22Rv1 (cell line): ENCODE measurements around the gene ANKRD39.

Experiments used
- ZFX ChIP-seq: fragments of 450-650 bp; IDR thresholded peaks from 2 replicates; pipeline ENCODE4 v1.6.1; 2017; ENCODE audit warnings: antibody characterized with exemption, borderline replicate concordance
- TF ChIP-seq, protein P1 (sequence below): fragments of 450-650 bp; IDR thresholded peaks from 2 replicates; pipeline ENCODE4 v1.5.1; 2017; ENCODE audit warnings: mild to moderate bottlenecking

DNA sequence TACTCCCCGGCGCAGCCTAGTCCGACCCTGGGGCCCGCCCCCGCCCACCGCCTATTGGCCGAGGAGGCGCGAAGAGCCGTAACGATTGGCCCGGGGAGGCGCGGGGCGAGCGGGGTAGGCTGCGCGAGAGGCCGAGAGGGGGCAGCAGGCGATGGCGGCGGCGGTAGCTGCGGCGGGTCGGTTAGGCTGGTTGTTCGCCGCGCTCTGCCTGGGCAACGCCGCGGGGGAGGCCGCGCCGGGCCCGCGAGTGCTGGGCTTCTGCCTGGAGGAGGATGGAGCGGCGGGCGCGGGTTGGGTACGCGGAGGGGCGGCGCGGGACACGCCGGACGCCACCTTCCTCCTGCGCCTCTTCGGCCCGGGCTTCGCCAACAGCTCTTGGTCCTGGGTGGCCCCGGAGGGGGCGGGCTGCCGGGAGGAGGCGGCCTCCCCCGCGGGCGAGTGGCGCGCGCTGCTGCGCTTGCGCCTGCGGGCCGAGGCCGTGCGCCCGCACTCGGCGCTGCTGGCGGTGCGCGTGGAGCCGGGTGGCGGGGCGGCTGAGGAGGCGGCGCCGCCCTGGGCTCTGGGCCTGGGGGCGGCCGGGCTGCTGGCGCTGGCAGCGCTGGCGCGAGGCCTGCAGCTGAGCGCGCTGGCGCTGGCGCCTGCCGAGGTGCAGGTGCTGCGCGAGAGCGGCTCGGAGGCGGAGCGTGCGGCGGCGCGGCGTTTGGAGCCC is 41.5 kb downstream of the ANKRD39 start, which contains the start of gene CNNM3:
- TF ChIP-seq, protein P1, sequence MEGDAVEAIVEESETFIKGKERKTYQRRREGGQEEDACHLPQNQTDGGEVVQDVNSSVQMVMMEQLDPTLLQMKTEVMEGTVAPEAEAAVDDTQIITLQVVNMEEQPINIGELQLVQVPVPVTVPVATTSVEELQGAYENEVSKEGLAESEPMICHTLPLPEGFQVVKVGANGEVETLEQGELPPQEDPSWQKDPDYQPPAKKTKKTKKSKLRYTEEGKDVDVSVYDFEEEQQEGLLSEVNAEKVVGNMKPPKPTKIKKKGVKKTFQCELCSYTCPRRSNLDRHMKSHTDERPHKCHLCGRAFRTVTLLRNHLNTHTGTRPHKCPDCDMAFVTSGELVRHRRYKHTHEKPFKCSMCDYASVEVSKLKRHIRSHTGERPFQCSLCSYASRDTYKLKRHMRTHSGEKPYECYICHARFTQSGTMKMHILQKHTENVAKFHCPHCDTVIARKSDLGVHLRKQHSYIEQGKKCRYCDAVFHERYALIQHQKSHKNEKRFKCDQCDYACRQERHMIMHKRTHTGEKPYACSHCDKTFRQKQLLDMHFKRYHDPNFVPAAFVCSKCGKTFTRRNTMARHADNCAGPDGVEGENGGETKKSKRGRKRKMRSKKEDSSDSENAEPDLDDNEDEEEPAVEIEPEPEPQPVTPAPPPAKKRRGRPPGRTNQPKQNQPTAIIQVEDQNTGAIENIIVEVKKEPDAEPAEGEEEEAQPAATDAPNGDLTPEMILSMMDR, result peak; percentile 60
- no peak for TF ChIP-seq ZFX
